Activated CD4-positive, alpha-beta memory T cell treated with anti-CD3 and anti-CD28 coated beads for 36 hours (primary cell): ENCODE measurements around the gene SLC17A2. TPM values are rescaled to one million over a fixed set of nuclear protein-coding genes. Genes with fewer than 3 reads are reported as not detected.
A peak's percentile ranks its signal among the peaks of the same experiment; 100 is the strongest.
"Not testable (repeated sequence)": the region's sequence is repeated elsewhere in the genome, so short reads cannot be mapped to it uniquely, and the experiment has no call there.

Experiments
- CTCF ChIA-PET: fragments of 350-600 bp; sonication (Branson Sonifier 250); formaldehyde crosslinking; loops from one replicate; lab custom pipeline; 2021; ENCODE audit warnings: antibody characterized with exemption, inconsistent platforms; lab: Charles Lee
- POLR2A ChIA-PET: fragments of 350-600 bp; sonication (Branson Sonifier 250); formaldehyde crosslinking; loops from one replicate; lab custom pipeline; 2021; ENCODE audit warnings: antibody characterized with exemption; lab: Charles Lee
- DNase-seq: peaks from one replicate; pipeline ENCODE4 v3.0.0-alpha.2; 2020
- H3K27ac Mint-ChIP-seq: one replicate; pipeline ENCODE4 v1.8.0; 2021; ENCODE audit warnings: mixed read lengths
- H3K27me3 Mint-ChIP-seq: one replicate; pipeline ENCODE4 v1.8.0; 2021; ENCODE audit warnings: mixed read lengths
- H3K36me3 Mint-ChIP-seq: one replicate; pipeline ENCODE4 v1.8.0; 2021; ENCODE audit warnings: mixed read lengths
- H3K4me1 Mint-ChIP-seq: one replicate; pipeline ENCODE4 v1.8.0; 2021; ENCODE audit warnings: low read depth, mixed read lengths
- H3K4me3 Mint-ChIP-seq: one replicate; pipeline ENCODE4 v1.8.0; 2021; ENCODE audit warnings: mild to moderate bottlenecking, mixed read lengths
- H3K9me3 Mint-ChIP-seq: one replicate; pipeline ENCODE4 v1.8.0; 2021; ENCODE audit warnings: mixed read lengths
- intact Hi-C: fragments of 100-400 bp; cut with micrococcal nuclease; formaldehyde crosslinking; loops from one replicate; pipeline ENCODE4 v1.15.1; 2023
- total RNA-seq, 2 experiments: library from RNA; stranded (reverse); gene quantifications; one replicate each; pipeline ENCODE4 v1.2.3, GENCODE V29; 2021

Gene SLC17A2
- total RNA-seq, 2 experiments from 2014 or later = not detected

DNA sequence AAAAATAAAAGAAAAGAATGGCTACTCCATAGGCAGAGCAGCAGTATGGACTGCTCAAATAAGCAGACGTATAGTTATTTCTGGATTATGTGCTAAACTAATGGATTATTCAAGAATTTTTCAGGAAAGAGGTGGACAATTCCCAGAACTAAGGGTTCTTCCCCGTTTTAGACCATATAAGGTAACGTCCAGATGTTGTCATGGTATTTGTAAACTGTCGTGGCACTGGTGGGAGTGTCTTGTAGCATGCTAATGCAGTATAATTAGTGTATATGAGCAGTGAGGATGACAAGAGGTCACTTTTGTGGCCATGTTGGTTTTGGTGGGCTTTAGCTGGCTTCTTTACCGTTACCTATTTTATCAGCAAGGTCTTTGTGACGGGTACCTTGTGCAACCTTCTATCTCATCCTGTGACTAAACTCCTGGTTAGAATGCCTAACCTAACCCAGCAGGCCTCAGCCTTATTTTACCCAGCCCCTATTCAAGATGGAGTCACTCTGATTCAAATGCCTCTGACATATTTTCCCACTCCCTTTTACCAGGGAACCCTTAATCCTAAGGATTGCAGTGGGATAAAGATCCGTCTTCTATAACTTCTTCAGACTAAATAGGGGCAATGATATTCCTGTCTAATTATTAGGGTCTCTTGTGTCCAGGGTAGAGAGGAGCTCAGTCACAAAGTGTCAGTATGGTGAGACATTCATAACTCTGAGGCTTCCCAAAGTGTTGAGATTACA, 21.0 kb upstream of the SLC17A2 start:
- no peaks in the 10 kb centered on the region for H3K9me3 Mint-ChIP-seq
- peaks cover 5% of the 10 kb centered on the region for H3K4me1 Mint-ChIP-seq
- CTCF ChIA-PET = no interaction called here
- H3K36me3 Mint-ChIP-seq = no peaks in the 10 kb centered on the region
- intact Hi-C loops = no loop called here
- POLR2A ChIA-PET = no interaction called here
- DNase-seq = no peak
- no peak overlapping the region for H3K4me3 Mint-ChIP-seq
- no peaks in the 10 kb centered on the region for H3K27me3 Mint-ChIP-seq
- H3K27ac Mint-ChIP-seq = no peak overlapping the region

DNA sequence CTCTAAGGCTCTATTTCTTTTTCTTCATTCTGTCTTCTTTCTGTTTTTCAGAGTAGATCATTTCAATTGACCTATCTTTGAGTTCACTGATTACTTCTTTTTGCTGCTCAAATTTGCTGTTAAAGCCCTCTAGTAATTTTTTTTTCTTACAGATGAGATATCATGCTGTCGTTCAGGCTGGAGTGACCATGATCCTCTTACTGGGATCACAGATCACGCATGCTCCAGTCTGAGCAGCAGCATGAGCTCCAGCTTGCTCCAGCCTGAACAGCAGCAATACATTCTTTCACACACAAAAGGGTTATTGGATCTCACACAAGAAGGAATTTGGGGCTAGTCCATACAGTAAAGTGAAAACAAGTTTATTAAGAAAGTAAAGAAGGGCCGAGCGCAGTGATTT, 19.8 kb upstream of the SLC17A2 start:
- H3K4me1 Mint-ChIP-seq = peaks cover 15% of the 10 kb centered on the region
- H3K4me3 Mint-ChIP-seq = no peak overlapping the region
- peaks cover 8% of the 10 kb centered on the region for H3K9me3 Mint-ChIP-seq
- intact Hi-C loops = no loop called here
- H3K27me3 Mint-ChIP-seq = peaks cover 2% of the 10 kb centered on the region
- POLR2A ChIA-PET = no interaction called here
- peaks cover 7% of the 10 kb centered on the region for H3K36me3 Mint-ChIP-seq
- CTCF ChIA-PET = interaction anchor here (1.1 kb wide), 1 partner anchor 30 kb away, joined by 3 read pairs; no protein-coding TSS in a partner anchor
- DNase-seq = no peak
- no peak overlapping the region for H3K27ac Mint-ChIP-seq

DNA sequence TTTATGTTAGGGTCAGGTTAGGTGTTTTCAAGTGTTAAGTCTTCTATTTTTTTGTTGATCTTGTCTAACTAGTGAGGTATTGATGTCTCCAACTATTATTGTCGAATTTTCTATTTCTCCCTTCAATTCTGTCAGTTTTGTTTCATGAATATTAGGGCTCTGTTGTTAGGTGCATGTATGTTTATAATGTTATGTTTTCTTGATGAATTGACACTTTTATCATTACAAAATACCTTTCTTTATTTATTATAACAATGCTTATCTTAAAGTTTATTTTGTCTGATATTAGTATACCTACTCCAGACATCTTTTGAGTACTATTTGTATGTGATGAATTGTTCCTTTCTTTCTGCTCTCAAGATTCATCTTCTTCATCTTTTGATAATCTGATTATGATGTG, 19.2 kb upstream of the SLC17A2 start:
- CTCF ChIA-PET = interaction anchor here (1.1 kb wide), 1 partner anchor 29 kb away, joined by 3 read pairs; no protein-coding TSS in a partner anchor

DNA sequence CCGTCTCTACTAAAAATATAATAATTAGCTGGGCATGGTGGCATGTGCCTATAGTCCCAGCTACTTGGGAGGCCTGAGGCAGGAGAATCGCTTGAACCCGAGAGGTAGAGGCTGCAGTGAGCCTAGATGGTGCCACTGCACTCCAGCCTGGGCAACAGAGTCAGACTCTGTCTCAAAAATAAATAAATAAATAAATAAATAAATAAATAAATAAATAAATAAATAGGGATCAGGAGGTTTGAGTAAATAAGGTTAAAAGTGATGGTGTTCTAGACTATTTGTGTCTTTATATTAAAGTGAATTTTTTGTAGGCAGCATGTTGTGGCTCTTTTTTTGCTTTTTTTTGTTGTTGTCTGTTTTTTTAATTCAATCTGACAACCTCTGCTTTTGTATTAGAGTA, 17.0 kb upstream of the SLC17A2 start:
- H3K27me3 Mint-ChIP-seq, H3K4me3 Mint-ChIP-seq, POLR2A ChIA-PET, H3K27ac Mint-ChIP-seq, DNase-seq, H3K36me3 Mint-ChIP-seq: not testable (repeated sequence)
- CTCF ChIA-PET = interaction anchor here (0.7 kb wide), 1 partner anchor 45 kb away, joined by 4 read pairs; no protein-coding TSS in a partner anchor
- Mint-ChIP-seq H3K9me3 (peaks cover 11% of the 10 kb centered on the region), H3K4me1 (peaks cover 25% of the 10 kb centered on the region)
- intact Hi-C loops = loop anchor here (5.0 kb wide), 1 partner anchor 35 kb away; no protein-coding TSS in a partner anchor

More for the DNA sequence above, 19.2 kb upstream of the SLC17A2 start:
- no peak for DNase-seq
- no peak overlapping the region for H3K4me3 Mint-ChIP-seq
- peaks cover 11% of the 10 kb centered on the region for H3K9me3 Mint-ChIP-seq
- peaks cover 7% of the 10 kb centered on the region for H3K36me3 Mint-ChIP-seq
- H3K27ac Mint-ChIP-seq = no peak overlapping the region
- POLR2A ChIA-PET = no interaction called here
- peaks cover 21% of the 10 kb centered on the region for H3K4me1 Mint-ChIP-seq
- intact Hi-C loops = loop anchor here (5.0 kb wide), 1 partner anchor 37 kb away; no protein-coding TSS in a partner anchor
- peaks cover 2% of the 10 kb centered on the region for H3K27me3 Mint-ChIP-seq

DNA sequence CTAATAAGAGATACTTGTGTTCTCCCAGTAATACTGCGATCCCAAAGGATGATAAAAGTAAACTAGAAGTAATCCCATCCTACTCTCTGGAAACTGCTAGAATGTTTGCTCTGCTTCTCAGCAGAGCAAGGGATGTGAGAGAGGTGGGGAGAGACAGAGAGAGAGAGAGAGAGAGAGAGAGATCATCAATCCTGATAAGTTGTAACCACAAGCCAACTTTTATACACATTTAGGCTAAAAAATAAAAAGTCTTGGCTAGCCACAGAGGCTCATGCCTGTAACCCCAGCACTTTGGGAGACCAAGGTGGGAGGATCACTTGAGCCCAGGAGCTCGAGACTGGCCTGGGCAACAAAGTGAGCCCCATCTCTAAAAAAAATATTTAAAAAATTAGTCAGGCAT, 16.1 kb upstream of the SLC17A2 start:
- intact Hi-C loops = loop anchor here (5.0 kb wide), 1 partner anchor 34 kb away; no protein-coding TSS in a partner anchor
- Mint-ChIP-seq H3K9me3 (peaks cover 11% of the 10 kb centered on the region), H3K36me3 (peaks cover 7% of the 10 kb centered on the region), H3K4me1 (peaks cover 25% of the 10 kb centered on the region), H3K27ac (peak overlapping the region; percentile 6), H3K4me3 (no peak overlapping the region), H3K27me3 (peaks cover 2% of the 10 kb centered on the region)
- CTCF ChIA-PET = interaction anchor here (0.6 to 0.9 kb wide), 4 partner anchors 14 to 159 kb away, joined by 3 to 4 read pairs (median 4); no protein-coding TSS in a partner anchor
- POLR2A ChIA-PET = no interaction called here
- DNase-seq = no peak

DNA sequence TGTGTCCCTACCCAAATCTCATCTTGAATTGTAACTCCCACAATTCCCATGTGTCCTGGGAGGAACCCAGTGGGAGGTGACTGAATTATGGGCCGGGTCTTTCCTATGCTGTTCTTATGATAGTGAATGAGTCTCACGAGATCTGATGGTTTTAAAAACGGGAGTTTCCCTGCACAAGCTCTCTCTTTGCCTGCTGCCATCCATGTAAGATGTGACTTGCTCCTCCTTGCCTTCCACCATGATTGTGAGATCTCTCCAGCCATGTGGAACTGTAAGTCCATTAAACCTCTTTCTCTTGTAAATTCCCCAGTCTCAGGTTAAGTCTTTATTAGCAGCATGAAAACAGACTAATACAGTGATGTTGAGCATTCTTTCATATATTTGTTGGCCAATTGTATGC, 15.2 kb upstream of the SLC17A2 start:
- CTCF ChIA-PET = interaction anchor here (1.8 kb wide), 1 partner anchor 16 kb away, joined by 5 read pairs; the partner anchor contains the start of gene TRIM38
- not testable (repeated sequence) for H3K36me3 Mint-ChIP-seq, DNase-seq, H3K27me3 Mint-ChIP-seq, H3K27ac Mint-ChIP-seq, H3K4me3 Mint-ChIP-seq
- peaks cover 25% of the 10 kb centered on the region for H3K4me1 Mint-ChIP-seq
- H3K9me3 Mint-ChIP-seq = peaks cover 11% of the 10 kb centered on the region
- POLR2A ChIA-PET = interaction anchor here (1.0 kb wide), 1 partner anchor 15 kb away, joined by 3 read pairs; no protein-coding TSS in a partner anchor
- intact Hi-C loops = loop anchor here (1.0 to 5.0 kb wide), 4 partner anchors 17 to 33 kb away; partner anchors contain the start of gene TRIM38

DNA sequence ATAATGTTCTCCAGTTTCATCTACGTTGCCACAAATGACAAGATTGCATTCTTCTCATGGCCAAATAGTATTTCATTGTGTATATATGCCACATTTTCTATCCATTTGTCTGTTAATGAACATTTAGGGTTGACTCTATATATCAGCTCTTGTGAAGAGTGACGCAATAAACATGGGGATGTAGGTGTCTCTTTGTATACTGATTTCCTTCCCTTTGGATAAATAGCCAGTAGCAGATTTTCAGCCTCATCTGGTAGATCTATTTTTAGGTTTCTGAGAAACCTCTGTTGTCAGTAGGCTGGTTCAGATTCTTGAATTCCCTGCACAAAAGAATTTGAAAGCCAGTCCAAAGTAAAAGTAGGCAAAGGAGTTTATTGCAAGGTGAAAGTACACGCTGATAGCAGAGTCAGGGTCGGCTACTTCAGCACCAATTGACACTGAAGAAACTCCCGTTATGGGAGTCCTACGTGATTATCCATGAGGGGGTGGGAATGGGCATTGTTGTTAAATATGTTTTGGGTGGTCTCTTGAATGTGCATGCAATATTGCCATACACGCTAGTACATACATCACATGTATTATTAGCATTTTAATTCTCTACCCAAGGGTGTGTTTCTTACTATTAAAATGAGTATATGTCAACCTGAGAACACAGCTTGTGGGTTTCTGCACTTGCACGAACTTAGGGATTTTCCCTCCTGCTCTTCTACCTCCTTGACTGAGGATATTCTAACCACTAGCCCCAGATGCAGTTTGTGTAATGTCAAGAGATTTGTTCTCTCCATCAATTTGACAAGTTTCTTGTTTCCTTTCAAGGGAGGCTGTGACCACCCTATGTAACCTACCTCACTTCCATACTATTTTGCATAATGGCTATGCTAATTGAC, 14.4 kb upstream of the SLC17A2 start:
- Mint-ChIP-seq H3K9me3 (peaks cover 11% of the 10 kb centered on the region), H3K4me1 (peaks cover 25% of the 10 kb centered on the region), H3K27ac (no peak overlapping the region), H3K36me3 (peaks cover 7% of the 10 kb centered on the region), H3K27me3 (peaks cover 2% of the 10 kb centered on the region), H3K4me3 (no peak overlapping the region)
- ChIA-PET POLR2A (interaction anchor here (1.0 kb wide), 1 partner anchor 16 kb away, joined by 3 read pairs; no protein-coding TSS in a partner anchor), CTCF (interaction anchor here (0.6 to 3.6 kb wide), 7 partner anchors 17 to 679 kb away, joined by 3 to 34 read pairs (median 5); partner anchors contain the start of gene TRIM38)
- intact Hi-C loops = loop anchor here (1.0 to 5.0 kb wide), 4 partner anchors 17 to 33 kb away; partner anchors contain the start of gene TRIM38
- DNase-seq = peak; percentile 38

DNA sequence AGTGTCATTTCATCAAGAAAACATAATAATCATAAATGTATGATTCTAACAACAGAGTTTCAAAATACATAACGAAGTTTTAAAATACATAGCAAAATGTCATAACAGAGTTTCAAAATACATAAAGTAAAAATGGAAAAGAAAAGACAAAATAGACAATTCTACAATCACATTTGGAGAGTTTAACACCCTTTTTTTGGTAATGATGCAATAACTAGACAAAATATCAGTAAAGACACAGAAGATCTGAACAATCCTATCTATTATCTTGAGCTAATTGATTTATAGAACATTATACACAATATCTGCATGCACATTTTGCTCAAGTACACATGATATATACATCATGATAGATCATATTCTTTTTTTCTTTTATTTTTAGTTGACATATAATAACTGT, 13.4 kb upstream of the SLC17A2 start:
- intact Hi-C loops = loop anchor here (2.0 kb wide), 3 partner anchors 23 to 453 kb away; no protein-coding TSS in a partner anchor
- H3K36me3 Mint-ChIP-seq = peaks cover 7% of the 10 kb centered on the region

DNA sequence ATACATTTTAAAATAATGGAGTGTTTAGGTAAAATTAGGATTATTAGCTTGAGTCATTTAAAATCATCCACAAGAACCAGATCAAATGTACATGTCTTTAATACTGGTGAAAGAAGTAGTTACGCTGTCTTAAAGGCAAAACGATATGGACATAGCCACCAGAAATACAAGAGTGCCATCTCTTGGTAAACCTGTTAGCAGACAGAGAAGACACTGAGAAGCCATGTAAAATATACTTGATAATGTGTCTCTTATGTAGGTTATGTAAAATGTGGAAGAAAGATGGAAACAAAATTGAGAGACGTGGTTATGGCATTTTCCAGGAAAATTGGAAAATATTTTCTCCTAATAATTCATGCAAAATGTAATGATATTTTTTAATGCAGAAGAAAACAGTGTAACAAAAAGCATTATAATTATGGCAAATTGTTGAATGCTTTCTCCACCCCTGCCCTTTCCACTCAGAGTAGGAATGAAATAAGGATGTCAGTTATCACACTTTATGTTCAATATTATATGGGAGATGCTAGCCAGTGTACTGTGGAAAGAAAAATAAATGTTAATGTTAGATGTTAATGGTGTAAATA, 12.2 kb upstream of the SLC17A2 start:
- ChIA-PET CTCF (interaction anchor here (0.5 to 3.6 kb wide), 9 partner anchors 50 to 664 kb away, joined by 3 to 34 read pairs (median 3); no protein-coding TSS in a partner anchor), POLR2A (no interaction called here)
- intact Hi-C loops = loop anchor here (1.0 to 2.0 kb wide), 3 partner anchors 154 to 452 kb away; no protein-coding TSS in a partner anchor
- Mint-ChIP-seq H3K4me3 (no peak overlapping the region), H3K27ac (no peak overlapping the region), H3K36me3 (peaks cover 7% of the 10 kb centered on the region), H3K27me3 (peaks cover 4% of the 10 kb centered on the region), H3K9me3 (peaks cover 11% of the 10 kb centered on the region), H3K4me1 (peaks cover 25% of the 10 kb centered on the region)
- DNase-seq = no peak

More for the DNA sequence above, 13.4 kb upstream of the SLC17A2 start:
- POLR2A ChIA-PET = no interaction called here
- DNase-seq = no peak
- peaks cover 25% of the 10 kb centered on the region for H3K4me1 Mint-ChIP-seq
- CTCF ChIA-PET = interaction anchor here (0.9 to 3.6 kb wide), 6 partner anchors 18 to 678 kb away, joined by 4 to 34 read pairs (median 6); partner anchors contain the start of gene TRIM38
- no peak overlapping the region for H3K4me3 Mint-ChIP-seq
- peaks cover 11% of the 10 kb centered on the region for H3K9me3 Mint-ChIP-seq
- H3K27me3 Mint-ChIP-seq = peaks cover 4% of the 10 kb centered on the region
- no peak overlapping the region for H3K27ac Mint-ChIP-seq

DNA sequence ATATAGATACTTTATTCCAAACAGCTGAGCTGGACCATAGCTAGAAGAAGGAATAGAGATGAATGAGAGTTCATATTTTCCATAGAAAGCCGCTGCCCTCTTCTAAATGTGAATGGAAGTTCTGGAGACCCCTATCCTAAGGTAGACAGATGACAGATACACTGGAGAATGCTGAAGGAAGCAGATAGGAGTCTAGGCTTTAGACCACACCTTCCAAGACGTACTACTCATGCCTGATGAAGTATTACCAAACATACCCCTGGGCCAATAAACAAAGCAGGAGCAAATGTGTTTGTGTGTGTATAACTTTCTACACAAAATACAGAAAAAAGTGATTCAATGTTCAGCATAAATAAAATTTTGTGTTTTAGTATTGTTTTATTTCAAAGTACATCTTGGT, 9.1 kb upstream of the SLC17A2 start:
- CTCF ChIA-PET = interaction anchor here (0.8 to 1.4 kb wide), 4 partner anchors 15 to 674 kb away, joined by 3 to 5 read pairs (median 3); no protein-coding TSS in a partner anchor
- peaks cover 3% of the 10 kb centered on the region for H3K4me1 Mint-ChIP-seq
- H3K4me3 Mint-ChIP-seq = no peak overlapping the region
- no peak for DNase-seq
- H3K27ac Mint-ChIP-seq = no peak overlapping the region
- no peaks in the 10 kb centered on the region for H3K9me3 Mint-ChIP-seq
- POLR2A ChIA-PET = no interaction called here
- no peaks in the 10 kb centered on the region for H3K36me3 Mint-ChIP-seq
- intact Hi-C loops = no loop called here
- peaks cover 6% of the 10 kb centered on the region for H3K27me3 Mint-ChIP-seq

DNA sequence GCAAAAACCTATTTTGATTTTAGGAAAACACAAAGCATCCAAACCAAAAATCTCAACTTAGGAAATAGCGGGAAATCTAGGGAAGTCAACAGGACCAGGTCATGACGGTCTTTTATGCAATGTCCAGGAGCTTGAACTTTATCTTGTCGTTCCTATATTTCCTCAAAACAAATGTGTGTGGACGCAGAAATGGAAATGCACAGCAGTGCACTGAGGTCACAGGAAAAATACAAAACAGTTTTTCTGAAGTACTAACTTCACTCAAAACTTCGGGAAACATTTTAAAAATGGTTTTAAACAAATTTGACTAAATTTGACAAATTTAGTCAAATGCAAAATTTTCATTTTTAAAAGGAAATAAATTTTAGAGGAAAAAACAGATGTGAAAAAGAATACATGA, 5.5 kb upstream of the SLC17A2 start:
- Mint-ChIP-seq H3K9me3 (no peaks in the 10 kb centered on the region), H3K4me3 (no peak overlapping the region), H3K36me3 (no peaks in the 10 kb centered on the region), H3K27me3 (peaks cover 11% of the 10 kb centered on the region), H3K27ac (no peak overlapping the region), H3K4me1 (peaks cover 3% of the 10 kb centered on the region)
- CTCF ChIA-PET = no interaction called here
- POLR2A ChIA-PET = no interaction called here
- no peak for DNase-seq
- intact Hi-C loops = no loop called here
